Endothelial cell of umbilical vein (primary cell): Measurements from ENCODE around the gene CEP162. TPM values are rescaled to one million over a fixed set of nuclear protein-coding genes. Genes with fewer than 3 reads are reported as not detected.
A peak's percentile ranks its signal among the peaks of the same experiment; 100 is the strongest.

ENCODE experiments used
- BruUV-seq: library from RNA; stranded (reverse); fragments of 400-500 nt; replicated peaks from 2 replicates; lab custom pipeline; 2021; lab: Mats Ljungman, UMichigan
- CTCF ChIA-PET: fragments of 300-600, 350-600 bp; sonication (Branson Sonifier 250); formaldehyde crosslinking; loops from one replicate; lab custom pipeline; 2021; ENCODE audit warnings: antibody characterized with exemption, inconsistent platforms; lab: Charles Lee
- POLR2A ChIA-PET: fragments of 300-600, 350-600 bp; sonication (Branson Sonifier 250); formaldehyde crosslinking; loops from one replicate; lab custom pipeline; 2021; ENCODE audit warnings: antibody characterized with exemption, inconsistent platforms; lab: Charles Lee
- DNase-seq: peaks from one replicate; pipeline ENCODE4 v3.0.0-alpha.2; 2011; ENCODE audit warnings: low read depth, low spot score
- FAIRE-seq: peaks from 2 replicates; lab custom pipeline; 2011; peaks lifted over from hg19 to GRCh38; lab: Jason Lieb, UNC
- H2AFZ ChIP-seq: 2 replicates; pipeline ENCODE4 v1.6.0; 2012; ENCODE audit warnings: low read depth, low read length, control low read depth, inconsistent platforms
- H3K27ac ChIP-seq: 2 replicates; pipeline ENCODE4 v1.5.1; 2011; ENCODE audit warnings: low read depth, mild to moderate bottlenecking, control low read depth, low read length, moderate library complexity; ENCODE audit not compliant: insufficient read depth
- H3K27me3 ChIP-seq, 2 experiments: 2 replicates each; pipeline versions ENCODE4 v1.6.0 to v1.6.1; 2011; ENCODE audit warnings: low read length in 2 of 2, mixed read lengths in 1 of 2; ENCODE audit not compliant: control insufficient read depth in 2 of 2, insufficient read depth in 2 of 2
- H3K36me3 ChIP-seq, 2 experiments: 2 replicates in 1 of 2; 3 replicates in 1 of 2; pipeline ENCODE4 v1.5.1; 2011; ENCODE audit warnings: low read length in 2 of 2, mild to moderate bottlenecking in 1 of 2, moderate library complexity in 1 of 2; ENCODE audit not compliant: control insufficient read depth in 2 of 2, insufficient read depth in 2 of 2; ENCODE audit errors: extremely low read depth in 1 of 2
- H3K4me1 ChIP-seq: 3 replicates; pipeline ENCODE4 v1.5.1; 2011; ENCODE audit warnings: mild to moderate bottlenecking, low read length; ENCODE audit not compliant: control insufficient read depth, insufficient read depth; ENCODE audit errors: extremely low read depth
- H3K4me2 ChIP-seq: 2 replicates; pipeline ENCODE4 v1.6.1; 2011; ENCODE audit warnings: low read length, control low read depth, mixed read lengths; ENCODE audit not compliant: insufficient read depth
- H3K4me3 ChIP-seq, 3 experiments: fragments of 200-600 bp in 1 of 3; sonication (generic), shearing (Covaris generic) in 1 of 3; replicated peaks in 1 of 3; 2 replicates each; pipeline ENCODE4 v1.5.1; 2011 to 2016; ENCODE audit warnings: control low read depth in 3 of 3, low read length in 3 of 3, mild to moderate bottlenecking in 2 of 3, inconsistent platforms in 1 of 3, low read depth in 1 of 3, moderate library complexity in 1 of 3; ENCODE audit not compliant: insufficient read depth in 1 of 3
- H3K79me2 ChIP-seq: 2 replicates; pipeline ENCODE4 v1.6.0; 2012; ENCODE audit warnings: low read length, inconsistent platforms; ENCODE audit not compliant: control insufficient read depth, insufficient read depth
- H3K9ac ChIP-seq: replicated peaks from 2 replicates; pipeline ENCODE3; 2011; ENCODE audit warnings: low read length, control low read depth; ENCODE audit not compliant: insufficient read depth; ENCODE audit errors: extremely low read depth
- H3K9me1 ChIP-seq: replicated peaks from 3 replicates; pipeline ENCODE4 v1.6.0; 2011; ENCODE audit warnings: mild to moderate bottlenecking, low read length; ENCODE audit not compliant: control insufficient read depth, insufficient read depth; ENCODE audit errors: extremely low read depth
- H3K9me3 ChIP-seq: replicated peaks from 2 replicates; pipeline ENCODE4 v1.5.1; 2012; ENCODE audit warnings: low read length, inconsistent platforms; ENCODE audit not compliant: control insufficient read depth, insufficient read depth
- H4K20me1 ChIP-seq: replicated peaks from 2 replicates; pipeline ENCODE3; 2011; ENCODE audit warnings: mild to moderate bottlenecking, low read length; ENCODE audit not compliant: control insufficient read depth, insufficient read depth; ENCODE audit errors: extremely low read depth
- CTCF ChIP-seq, 2 donors: IDR thresholded peaks; 1 replicate in 1 of 2; 2 replicates in 1 of 2; pipeline ENCODE4 v1.5.1; 2011; ENCODE audit warnings: low read length in 2 of 2, mild to moderate bottlenecking in 2 of 2, moderate library complexity in 2 of 2, control low read depth in 1 of 2, inconsistent platforms in 1 of 2, low read depth in 1 of 2; ENCODE audit not compliant: insufficient read depth in 1 of 2; ENCODE audit errors: extremely low read depth in 1 of 2
- EZH2 ChIP-seq: IDR thresholded peaks from 2 replicates; pipeline ENCODE4 v1.6.1; 2012; ENCODE audit warnings: borderline replicate concordance, low read depth, mild to moderate bottlenecking, moderate library complexity, low read length, inconsistent platforms; ENCODE audit not compliant: severe bottlenecking
- FOS ChIP-seq: IDR thresholded peaks from 2 replicates; pipeline ENCODE4 v1.6.1; 2011; ENCODE audit warnings: mild to moderate bottlenecking, low read length, moderate library complexity, borderline replicate concordance; ENCODE audit not compliant: insufficient read depth
- GATA2 ChIP-seq: IDR thresholded peaks from 2 replicates; pipeline ENCODE4 v1.7.0; 2011; ENCODE audit warnings: low read depth, mild to moderate bottlenecking, moderate library complexity, mixed read lengths, low read length; ENCODE audit not compliant: insufficient read length, insufficient read depth
- JUN ChIP-seq: IDR thresholded peaks from 2 replicates; pipeline ENCODE4 v1.6.1; 2011; ENCODE audit warnings: borderline replicate concordance, low read depth; ENCODE audit not compliant: insufficient read length, insufficient read depth
- MAX ChIP-seq: IDR thresholded peaks from 2 replicates; pipeline ENCODE4 v1.6.1; 2011; ENCODE audit not compliant: insufficient read depth, insufficient read length
- MYC ChIP-seq: IDR thresholded peaks from one replicate; pipeline ENCODE4 v1.6.1; 2011; ENCODE audit warnings: mild to moderate bottlenecking, low read depth, low read length
- POLR2A ChIP-seq: IDR thresholded peaks from 2 replicates; pipeline ENCODE4 v1.6.1; 2012; ENCODE audit warnings: low read depth, mild to moderate bottlenecking, control low read depth, low read length
- POLR2AphosphoS5 ChIP-seq: IDR thresholded peaks from 2 replicates; pipeline ENCODE4 v1.6.1; 2012; ENCODE audit warnings: low read depth, mild to moderate bottlenecking, control low read depth, low read length, moderate library complexity; ENCODE audit not compliant: insufficient read depth
- dilution Hi-C: fragments of 300-500 bp; cut with MboI; formaldehyde crosslinking; loops from one replicate; pipeline ENCODE4 v1.15.0; 2019; ENCODE audit warnings: low sequenced_read_pairs; ENCODE audit not compliant: extremely low pct_ligation_motif_present
- intact Hi-C: fragments of 100-400 bp; cut with micrococcal nuclease; formaldehyde crosslinking; loops from one replicate; pipeline ENCODE4 v1.10.0; 2022
- polyA plus RNA-seq, 4 experiments: library from polyadenylated mRNA; depleted of rRNA in 3 of 4; stranded (reverse) in 3 of 4; unstranded in 1 of 4; fragments of >200 nt; gene quantifications; 2 replicates each; pipeline versions ENCODE4 v1.2.1 to v1.2.3, GENCODE V29; 2011 to 2012; ENCODE audit warnings: missing spikeins in 1 of 4
- total RNA-seq: library from RNA; stranded (reverse); gene quantifications from 2 replicates; pipeline ENCODE4 v1.2.3, GENCODE V29; 2021

CEP162 gene
- total and polyA plus RNA-seq, 2 donors (not counting 3 experiments of a cell fraction or from before 2014, with no cell fraction given) = 0.79 to 10.8 TPM

- intact Hi-C loops = no loop called here
- ChIA-PET POLR2A (no interaction called here), CTCF (no interaction called here)
- H3K9me1 ChIP-seq = no peaks in the 10 kb centered on the region
- no peak overlapping the region for H3K4me2 ChIP-seq
- H4K20me1 ChIP-seq = no peaks in the 10 kb centered on the region
- TF ChIP-seq POLR2A (no peak), CTCF (IDR thresholded peaks at IDR 0.05; ENCODE audit: extremely low read depth in 1 of 2, insufficient read depth in 1 of 2, low read depth in 1 of 2, low read length in 2 of 2) (no peak), FOS (no peak), MAX (no peak), MYC (no peak), POLR2AphosphoS5 (no peak), GATA2 (no peak), EZH2 (no peak), JUN (no peak)
- peaks cover 16% of the 10 kb centered on the region for H3K4me1 ChIP-seq
- H3K36me3 ChIP-seq = peaks cover 0 to 2% of the 10 kb centered on the region in 2 experiments
- H3K27me3 ChIP-seq = no peaks in the 10 kb centered on the region
- H3K4me3 ChIP-seq = no peak overlapping the region
- BruUV-seq = no TSS peak
- no peaks in the 10 kb centered on the region for H3K79me2 ChIP-seq
- H2AFZ ChIP-seq = no peak overlapping the region
- FAIRE-seq (no peak), DNase-seq (peak; percentile 15)
- H3K9ac ChIP-seq = no peak overlapping the region
- dilution Hi-C loops = no loop called here
- H3K9me3 ChIP-seq = no peaks in the 10 kb centered on the region
- no peak overlapping the region for H3K27ac ChIP-seq
These were observed 85.9 kb downstream of the CEP162 start for GRCh38 chr6:84141521-84141920.
